PC-9 (cell line): ENCODE data around the gene MCF2L. TPM values are rescaled to one million over a fixed set of nuclear protein-coding genes. Genes with fewer than 3 reads are reported as not detected.

Source experiments
- BruUV-seq: library from RNA; stranded (reverse); fragments of 400-500 nt; replicated peaks from 2 replicates; lab custom pipeline; 2021; lab: Mats Ljungman, UMichigan
- CTCF ChIA-PET: fragments of 300-600 bp; sonication (Branson Sonifier 250); formaldehyde crosslinking; loops from one replicate; lab custom pipeline; 2022; ENCODE audit warnings: antibody characterized with exemption; lab: Charles Lee
- POLR2A ChIA-PET: fragments of 300-600 bp; sonication (Branson Sonifier 250); formaldehyde crosslinking; loops from one replicate; lab custom pipeline; 2022; ENCODE audit warnings: antibody characterized with exemption; ENCODE audit not compliant: unreplicated experiment; lab: Charles Lee
- DNase-seq, 2 experiments: peaks; one replicate each; pipeline versions ENCODE4 v3.0.0 to v3.0.0-alpha.2; 2015 to 2022; ENCODE audit warnings: mixed read lengths in 1 of 2
- H2AFZ ChIP-seq: fragments of 200-600 bp; sonication (generic); 2 replicates; pipeline ENCODE4 v1.8.1; 2017; ENCODE audit warnings: antibody characterized with exemption
- H3F3A ChIP-seq: fragments of 200-600 bp; sonication (generic); 2 replicates; pipeline ENCODE4 v1.8.1; 2017; ENCODE audit warnings: antibody characterized with exemption, mild to moderate bottlenecking, low read depth; ENCODE audit not compliant: insufficient read depth
- H3K27ac ChIP-seq: fragments of 200-600 bp; sonication (generic); 2 replicates; pipeline ENCODE4 v1.6.1; 2016; ENCODE audit warnings: mixed run types
- H3K27me3 ChIP-seq: fragments of 200-600 bp; sonication (generic); 2 replicates; pipeline ENCODE4 v1.6.1; 2016; ENCODE audit warnings: low read depth, mixed run types; ENCODE audit not compliant: insufficient read depth
- H3K36me3 ChIP-seq: fragments of 200-600 bp; sonication (generic); 2 replicates; pipeline ENCODE4 v1.6.1; 2016; ENCODE audit warnings: low read depth, mixed run types
- H3K4me1 ChIP-seq: fragments of 200-600 bp; sonication (generic); replicated peaks from 2 replicates; pipeline ENCODE4 v1.6.1; 2016; ENCODE audit warnings: mixed run types; ENCODE audit not compliant: insufficient read depth
- H3K4me2 ChIP-seq: fragments of 200-600 bp; sonication (generic); 2 replicates; pipeline ENCODE4 v1.6.1; 2017; ENCODE audit warnings: mixed run types
- H3K4me3 ChIP-seq: fragments of 200-600 bp; sonication (generic); 2 replicates; pipeline ENCODE4 v1.6.1; 2016; ENCODE audit warnings: mixed run types
- H3K79me2 ChIP-seq: fragments of 200-600 bp; sonication (generic); 2 replicates; pipeline ENCODE4 v1.6.1; 2017; ENCODE audit warnings: low read depth, mixed run types
- H3K9me2 ChIP-seq: fragments of 200-600 bp; sonication (generic); 2 replicates; pipeline ENCODE4 v1.8.1; 2017; ENCODE audit warnings: mild to moderate bottlenecking; ENCODE audit not compliant: insufficient read depth
- H3K9me3 ChIP-seq: fragments of 200-600 bp; sonication (generic); 2 replicates; pipeline ENCODE4 v1.8.1; 2016; ENCODE audit warnings: low read depth; ENCODE audit not compliant: insufficient read depth
- H4K20me1 ChIP-seq: fragments of 200-600 bp; sonication (generic); 2 replicates; pipeline ENCODE4 v1.8.1; 2017; ENCODE audit not compliant: insufficient read depth
- EZH2 ChIP-seq: fragments of 200-600 bp; sonication (generic); IDR thresholded peaks from 2 replicates; pipeline ENCODE4 v1.8.0; 2017; ENCODE audit warnings: antibody characterized with exemption, low read depth
- intact Hi-C: fragments of 100-400 bp; cut with micrococcal nuclease; formaldehyde crosslinking; loops from one replicate; pipeline ENCODE4 v1.10.0; 2022; ENCODE audit not compliant: unreplicated experiment
- total RNA-seq: library from RNA; stranded (reverse); gene quantifications from 2 replicates; pipeline ENCODE4 v1.2.3, GENCODE V29; 2021
- TF ChIP-seq, protein P1 (sequence below): fragments of 200-600 bp; sonication (generic); conservative IDR thresholded peaks from 2 replicates; pipeline ENCODE4 v1.6.1; 2017; ENCODE audit warnings: mixed run types, antibody characterized with exemption, mild to moderate bottlenecking, moderate library complexity

MCF2L gene
- total RNA-seq, 1 experiment from 2014 or later: 28.2 TPM

DNA sequence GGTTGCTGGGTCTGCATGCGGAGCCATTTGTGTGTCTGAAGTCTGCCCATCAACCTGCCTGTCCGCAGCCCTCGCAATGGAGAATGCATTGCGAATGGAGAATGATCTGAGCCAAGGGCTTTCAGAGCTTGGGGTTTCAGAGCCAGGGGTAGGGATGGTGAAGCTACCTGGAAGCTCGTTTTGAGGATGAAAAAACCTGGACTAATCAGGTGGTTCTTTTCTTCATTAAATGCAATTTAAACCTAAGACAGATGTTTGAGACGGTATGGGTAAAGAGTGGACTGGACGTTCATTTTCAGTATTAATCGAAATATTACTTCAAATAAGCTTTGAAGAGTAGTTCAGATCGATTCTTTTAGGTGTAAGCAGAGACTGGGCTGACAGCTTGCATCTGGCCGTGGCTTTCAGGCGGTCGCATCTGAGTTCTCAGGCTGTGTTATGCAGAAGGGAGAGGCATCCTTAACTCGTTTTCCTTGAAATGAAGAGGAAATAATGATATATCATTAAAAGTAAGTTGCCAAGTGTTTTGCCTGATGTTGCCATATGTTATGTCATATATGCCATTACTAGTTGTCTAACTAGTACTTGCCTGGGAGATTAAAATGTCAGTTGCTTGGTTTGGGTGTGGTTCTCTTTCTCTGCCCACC is 801 bp downstream of the MCF2L start:
- no TSS peak for BruUV-seq
- H3K4me3 ChIP-seq: peak overlapping the region; percentile 72
- H3K4me2 ChIP-seq: peak overlapping the region; percentile 92
- no peaks in the 10 kb centered on the region for H3K36me3 ChIP-seq
- no peaks in the 10 kb centered on the region for H3K9me2 ChIP-seq
- peaks cover 7% of the 10 kb centered on the region for H3K9me3 ChIP-seq
- no peak overlapping the region for H3K27ac ChIP-seq
- ChIA-PET CTCF (interaction anchor here (0.6 to 0.7 kb wide), 2 partner anchors 27 to 31 kb away, joined by 3 read pairs; no protein-coding TSS in a partner anchor), POLR2A (interaction anchor here (0.6 to 0.7 kb wide), 3 partner anchors 21 to 520 kb away, joined by 5 to 8 read pairs (median 5); partner anchors contain the start of gene CUL4A)
- H3K79me2 ChIP-seq: no peaks in the 10 kb centered on the region
- peaks cover 15% of the 10 kb centered on the region; the same call in 1 of the 2 replicates for H3K4me1 ChIP-seq
- peaks cover 27% of the 10 kb centered on the region; the same call in 1 of the 2 replicates for H3F3A ChIP-seq
- intact Hi-C loops: loop anchor here (1.0 to 2.0 kb wide), 3 partner anchors 21 to 53 kb away; no protein-coding TSS in a partner anchor
- DNase-seq: no peak
- peak overlapping the region; percentile 95 for H2AFZ ChIP-seq
- H4K20me1 ChIP-seq: 0 out of 2 replicates have a peak, but pooled peaks cover 3% of the 10 kb centered on the region
- TF ChIP-seq, protein P1, sequence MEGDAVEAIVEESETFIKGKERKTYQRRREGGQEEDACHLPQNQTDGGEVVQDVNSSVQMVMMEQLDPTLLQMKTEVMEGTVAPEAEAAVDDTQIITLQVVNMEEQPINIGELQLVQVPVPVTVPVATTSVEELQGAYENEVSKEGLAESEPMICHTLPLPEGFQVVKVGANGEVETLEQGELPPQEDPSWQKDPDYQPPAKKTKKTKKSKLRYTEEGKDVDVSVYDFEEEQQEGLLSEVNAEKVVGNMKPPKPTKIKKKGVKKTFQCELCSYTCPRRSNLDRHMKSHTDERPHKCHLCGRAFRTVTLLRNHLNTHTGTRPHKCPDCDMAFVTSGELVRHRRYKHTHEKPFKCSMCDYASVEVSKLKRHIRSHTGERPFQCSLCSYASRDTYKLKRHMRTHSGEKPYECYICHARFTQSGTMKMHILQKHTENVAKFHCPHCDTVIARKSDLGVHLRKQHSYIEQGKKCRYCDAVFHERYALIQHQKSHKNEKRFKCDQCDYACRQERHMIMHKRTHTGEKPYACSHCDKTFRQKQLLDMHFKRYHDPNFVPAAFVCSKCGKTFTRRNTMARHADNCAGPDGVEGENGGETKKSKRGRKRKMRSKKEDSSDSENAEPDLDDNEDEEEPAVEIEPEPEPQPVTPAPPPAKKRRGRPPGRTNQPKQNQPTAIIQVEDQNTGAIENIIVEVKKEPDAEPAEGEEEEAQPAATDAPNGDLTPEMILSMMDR: no peak
- TF ChIP-seq EZH2: no peak
- H3K27me3 ChIP-seq: no peaks in the 10 kb centered on the region

DNA sequence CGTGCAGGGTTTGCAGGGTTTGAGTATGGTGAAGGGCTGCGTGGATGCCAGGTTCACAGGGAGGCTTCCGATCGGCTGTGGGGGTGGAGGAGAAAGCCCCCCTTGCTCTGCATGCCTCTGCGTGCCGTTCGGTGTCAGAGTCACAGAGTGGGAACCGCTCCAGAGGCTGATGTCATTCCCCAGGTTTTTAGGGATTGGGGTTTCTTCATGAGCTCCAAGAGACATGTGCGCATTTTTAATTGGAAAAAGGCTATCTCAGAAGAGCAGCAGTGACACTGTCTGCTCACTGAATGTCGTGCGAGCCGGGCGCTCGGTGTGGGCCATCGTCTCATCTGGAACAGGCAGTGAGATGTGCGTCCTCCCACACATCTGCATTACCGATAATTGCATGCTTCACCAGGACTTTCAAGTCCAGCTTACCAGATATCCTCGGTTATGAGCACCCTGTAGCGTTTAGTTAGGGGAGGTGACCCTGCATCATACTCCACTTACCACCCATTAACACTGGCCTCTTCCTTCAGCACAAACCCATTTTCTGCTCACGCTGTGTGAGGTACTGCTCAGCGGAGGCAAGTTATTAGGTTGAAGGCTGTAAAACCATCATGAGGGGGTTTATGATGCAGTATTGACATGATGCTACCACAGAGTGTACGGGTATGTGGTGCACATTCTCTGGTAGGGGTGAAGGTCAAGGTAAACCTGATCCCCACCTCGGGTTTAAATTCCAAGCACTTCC is 1.7 kb downstream of the MCF2L start:
- no peak for DNase-seq
- no peak overlapping the region for H3K27ac ChIP-seq
- CTCF ChIA-PET: no interaction called here
- intact Hi-C loops: no loop called here
- H3F3A ChIP-seq: peaks cover 24% of the 10 kb centered on the region; the same call in 1 of the 2 replicates
- POLR2A ChIA-PET: no interaction called here
- no peaks in the 10 kb centered on the region for H3K79me2 ChIP-seq
- no peak overlapping the region for H3K4me3 ChIP-seq
- no peaks in the 10 kb centered on the region for H3K36me3 ChIP-seq
- H3K9me3 ChIP-seq: peaks cover 7% of the 10 kb centered on the region
- no TSS peak for BruUV-seq
- 0 out of 2 replicates have a peak, but pooled peaks cover 8% of the 10 kb centered on the region for H4K20me1 ChIP-seq
- H3K27me3 ChIP-seq: no peaks in the 10 kb centered on the region
- H2AFZ ChIP-seq: no peak overlapping the region
- H3K4me2 ChIP-seq: peak overlapping the region; percentile 92; the same call in 1 of the 2 replicates
- H3K4me1 ChIP-seq: peaks cover 15% of the 10 kb centered on the region; the same call in 1 of the 2 replicates
- TF ChIP-seq, protein P1: no peak
- no peak for TF ChIP-seq EZH2
- H3K9me2 ChIP-seq: no peaks in the 10 kb centered on the region

DNA sequence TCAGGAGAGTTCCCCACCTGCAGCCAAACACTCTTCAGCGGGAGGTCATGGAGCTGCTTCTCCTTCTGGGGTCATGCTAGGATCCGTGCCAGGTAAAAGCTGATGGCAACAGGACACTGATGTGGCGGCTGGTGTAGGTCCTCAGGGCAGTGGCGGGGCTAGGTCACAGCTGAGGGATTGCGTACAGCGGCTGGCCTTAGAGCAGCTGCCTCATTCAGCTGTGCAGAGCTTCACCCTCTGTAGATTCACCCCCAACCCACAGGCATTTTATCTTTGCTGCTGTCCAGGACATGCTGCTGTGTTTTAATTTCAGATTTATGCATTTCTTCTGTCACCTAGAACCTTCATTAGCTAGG is 2.3 kb downstream of the MCF2L start:
- Histone ChIP-seq H4K20me1 (0 out of 2 replicates have a peak, but pooled peaks cover 5% of the 10 kb centered on the region), H3K4me1 (peaks cover 15% of the 10 kb centered on the region; the same call in 1 of the 2 replicates), H3F3A (peaks cover 24% of the 10 kb centered on the region; the same call in 1 of the 2 replicates), H3K4me3 (no peak overlapping the region), H3K36me3 (no peaks in the 10 kb centered on the region), H3K27ac (no peak overlapping the region), H3K4me2 (no peak overlapping the region), H3K79me2 (no peaks in the 10 kb centered on the region), H3K9me2 (no peaks in the 10 kb centered on the region), H3K9me3 (peaks cover 7% of the 10 kb centered on the region), H2AFZ (no peak overlapping the region), H3K27me3 (no peaks in the 10 kb centered on the region)
- no peak for TF ChIP-seq EZH2
- TF ChIP-seq, protein P1: no peak
- intact Hi-C loops: no loop called here
- ChIA-PET CTCF (no interaction called here), POLR2A (no interaction called here)
- no peak for DNase-seq
- BruUV-seq: no TSS peak
